Left lung (tissue), 10 donors: ENCODE measurements around the gene ELMO2. TPM values are rescaled to one million over a fixed set of nuclear protein-coding genes. Genes with fewer than 3 reads are reported as not detected.

Experiments used
- ATAC-seq: fragments of 200-7000 bp; cut with Tn5 transposase; one replicate; pipeline ENCODE4 v1.9.1; 2020; ENCODE audit warnings: moderate library complexity
- DNase-seq, 4 donors: peaks; one replicate each; pipeline ENCODE4 v3.0.0-alpha.2; 2013 to 2020
- H3K27ac ChIP-seq, 2 donors: fragments of 200-600 bp; sonication (generic) in 1 of 2; one replicate each; pipeline versions ENCODE4 v1.5.0 to v1.8.0; 2020 to 2021
- H3K27me3 ChIP-seq, 2 donors: fragments of 200-600 bp; sonication (generic) in 1 of 2; one replicate each; pipeline versions ENCODE4 v1.5.0 to v1.8.0; 2020 to 2021
- H3K36me3 ChIP-seq, 2 donors: fragments of 200-600 bp; sonication (generic) in 1 of 2; one replicate each; pipeline versions ENCODE4 v1.5.0 to v1.8.0; 2020 to 2021
- H3K4me1 ChIP-seq, 2 donors: fragments of 200-600 bp; one replicate each; pipeline ENCODE4 v1.8.0; 2021
- H3K4me3 ChIP-seq, 2 donors: fragments of 200-600 bp; sonication (generic) in 1 of 2; one replicate each; pipeline versions ENCODE4 v1.5.0 to v1.8.0; 2020 to 2021; ENCODE audit warnings: mild to moderate bottlenecking in 1 of 2
- H3K9me3 ChIP-seq, 2 donors: fragments of 200-600 bp; sonication (generic) in 1 of 2; one replicate each; pipeline versions ENCODE4 v1.5.0 to v1.8.0; 2020 to 2021
- CTCF ChIP-seq, 2 donors: fragments of 200-600 bp; sonication (generic) in 1 of 2; IDR thresholded peaks; one replicate each; pipeline versions ENCODE4 v1.5.0 to v1.8.0; 2021; ENCODE audit warnings: antibody characterized with exemption in 2 of 2
- intact Hi-C, 2 donors: fragments of 100-400 bp; cut with DNase I; formaldehyde crosslinking; loops; one replicate each; pipeline versions ENCODE4 v1.11.2 to v1.14.2; 2022
- polyA plus RNA-seq, 6 donors: library from polyadenylated mRNA; unstranded; fragments of 120-200 nt; gene quantifications; one replicate each; pipeline ENCODE4 v1.2.1, GENCODE V29; 2013; ENCODE audit not compliant: insufficient read length in 6 of 6
- total RNA-seq, 2 donors: library from RNA; stranded (reverse); fragmentation: NEBNext Ultra II Directional; extraction: Animal tissue kit (Norgen Biotek cat#: 25700); gene quantifications; one replicate each; pipeline ENCODE4 v1.2.1, GENCODE V29; 2021
- donor health status: DM: no; HTN: yes; CAD: no.
- donor health status: DM: no; HTN: no; CAD: no.

The ELMO2 gene
- total and polyA plus RNA-seq, 8 donors = 56.2 to 79.1 (median 60.5) TPM

- Histone ChIP-seq H3K4me3 (no peak overlapping the region), H3K4me1 (no peaks in the 10 kb centered on the region), H3K9me3 (no peaks in the 10 kb centered on the region), H3K27me3 (peaks cover 30 to 100% of the 10 kb centered on the region in 2 donors), H3K36me3 (no peaks in the 10 kb centered on the region), H3K27ac (no peak overlapping the region)
- DNase-seq (no peak), ATAC-seq (no peak)
- no peak for TF ChIP-seq CTCF (IDR thresholded peaks at IDR 0.05)
- intact Hi-C loops = no loop called here
Observed at GRCh38 chr20:46336735-46337134, 69.7 kb downstream of the ELMO2 start.

GRCh38 chr20:46334303-46334904 is 72.0 kb downstream of the ELMO2 start:
- H3K9me3 ChIP-seq = no peaks in the 10 kb centered on the region
- no peak overlapping the region for H3K27ac ChIP-seq
- intact Hi-C loops = no loop called here
- DNase-seq (no peak), ATAC-seq (no peak)
- TF ChIP-seq CTCF (IDR thresholded peaks at IDR 0.05) = no peak
- H3K4me3 ChIP-seq = no peak overlapping the region
- no peaks in the 10 kb centered on the region for H3K36me3 ChIP-seq
- peaks cover 18 to 100% of the 10 kb centered on the region in 2 donors for H3K27me3 ChIP-seq
- H3K4me1 ChIP-seq = no peaks in the 10 kb centered on the region

- Histone ChIP-seq H3K4me3 (no peak overlapping the region), H3K9me3 (no peaks in the 10 kb centered on the region), H3K36me3 (no peaks in the 10 kb centered on the region), H3K4me1 (no peaks in the 10 kb centered on the region), H3K27me3 (peaks cover 18 to 100% of the 10 kb centered on the region in 2 donors), H3K27ac (no peak overlapping the region)
- intact Hi-C loops = no loop called here
- ATAC-seq = no peak
- DNase-seq = no peak
- no peak for TF ChIP-seq CTCF (IDR thresholded peaks at IDR 0.05)
Observed at GRCh38 chr20:46333161-46333991, 73.0 kb downstream of the ELMO2 start.

- H3K27me3 ChIP-seq = peaks cover 13 to 100% of the 10 kb centered on the region in 2 donors
- intact Hi-C loops = no loop called here
Observed at GRCh38 chr20:46332373-46333160, 73.8 kb downstream of the ELMO2 start.

More at GRCh38 chr20:46332373-46333160, 73.8 kb downstream of the ELMO2 start:
- no peaks in the 10 kb centered on the region for H3K9me3 ChIP-seq
- ATAC-seq (no peak), DNase-seq (no peak)
- no peaks in the 10 kb centered on the region for H3K36me3 ChIP-seq
- H3K4me1 ChIP-seq = no peaks in the 10 kb centered on the region
- no peak overlapping the region for H3K4me3 ChIP-seq
- H3K27ac ChIP-seq = no peak overlapping the region
- no peak for TF ChIP-seq CTCF (IDR thresholded peaks at IDR 0.05)
